Smooth muscle cell of the umbilical artery (primary cell): ENCODE results near the gene GPATCH11. TPM values are rescaled to one million over a fixed set of nuclear protein-coding genes. Genes with fewer than 3 reads are reported as not detected.

ENCODE experiments used
- total RNA-seq: library from RNA; depleted of rRNA; stranded (reverse); fragments of >200 nt; gene quantifications from 2 replicates; pipeline ENCODE4 v1.2.3, GENCODE V29; 2014

Gene GPATCH11
- total RNA-seq, result 8.3 and 10.0 TPM in 2 replicates

DNA sequence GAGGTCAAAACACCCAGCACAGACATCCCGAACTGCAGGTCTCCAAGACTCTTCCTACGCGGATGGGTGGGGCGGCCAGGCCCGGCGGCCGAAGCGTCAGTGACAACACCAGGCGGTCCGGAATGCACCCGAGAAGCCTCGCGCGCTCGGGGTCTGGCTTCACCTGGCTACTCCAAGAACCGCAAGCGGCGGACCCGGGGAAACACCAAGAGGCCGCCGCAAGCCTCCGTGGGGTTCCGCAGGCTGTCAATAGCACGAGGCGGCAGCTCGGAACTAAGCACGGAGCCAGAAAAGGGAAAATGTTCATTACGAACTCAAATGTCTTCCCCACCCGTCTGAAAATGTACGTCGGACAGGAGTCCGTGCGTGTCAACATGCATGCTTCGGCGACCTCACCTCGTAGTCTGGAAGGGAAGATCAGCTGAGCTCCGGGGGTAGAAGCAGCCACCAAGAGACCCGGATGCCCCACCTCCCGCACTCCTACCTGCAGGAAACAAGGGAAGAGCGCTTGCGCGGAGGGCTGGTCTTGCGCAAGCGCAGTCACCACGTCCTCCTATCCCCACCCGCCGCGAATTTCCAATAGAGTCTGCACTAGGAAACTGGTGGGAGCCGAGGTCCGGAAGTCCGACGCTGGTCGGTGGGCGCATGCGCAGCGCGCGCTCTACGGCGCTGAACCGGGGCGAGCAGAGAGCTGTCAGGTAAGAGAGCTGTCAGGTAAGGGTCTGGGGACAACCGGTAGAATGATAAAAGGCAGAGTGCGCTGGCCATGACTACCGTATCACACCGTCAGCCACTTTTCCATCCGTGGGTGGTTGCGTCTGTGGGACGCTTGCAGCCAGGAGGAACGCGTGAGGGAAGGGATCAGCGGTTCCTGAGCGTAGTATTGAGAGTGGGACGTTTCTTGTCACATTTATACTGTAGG, at the start of gene GPATCH11, which contains the start of gene HEATR5B:
Gene GPATCH11, plus strand, starts transcription at position 646 of the 922 bp plus-strand sequence. CDS start 3,864 bp downstream, outside the sequence.
Gene HEATR5B, minus strand, starts transcription at position 500 of the 922 bp plus-strand sequence. CDS start 958 bp downstream, outside the sequence.

Other genes starting within 250 kb of the GPATCH11 start
- 14.0 and 24.8 TPM in 2 replicates for gene STRN, start 118.0 kb upstream of the GPATCH11 start, total RNA-seq
- gene HEATR5B, start 146 bp upstream of the GPATCH11 start, total RNA-seq, result 24.1 and 29.0 TPM in 2 replicates
- gene EIF2AK2, start 72.5 kb downstream of the GPATCH11 start, total RNA-seq, result 30.9 and 52.0 TPM in 2 replicates
- not detected in 2 replicates for gene SULT6B1, start 104.2 kb downstream of the GPATCH11 start, total RNA-seq
- gene CEBPZOS, start 112.0 kb downstream of the GPATCH11 start, total RNA-seq, result 17.8 and 20.0 TPM in 2 replicates
- gene CEBPZ, start 147.1 kb downstream of the GPATCH11 start, total RNA-seq, result 55.8 and 61.3 TPM in 2 replicates
- gene NDUFAF7, start 147.1 kb downstream of the GPATCH11 start, total RNA-seq, result 17.5 and 18.3 TPM in 2 replicates
- 68.0 and 96.1 TPM in 2 replicates for gene PRKD3, start 240.3 kb downstream of the GPATCH11 start, total RNA-seq